ENCODE measurements around the gene DYNC1H1.
A peak's percentile ranks its signal among the peaks of the same experiment; 100 is the strongest.

The DYNC1H1 gene

GRCh38 chr14:102088012-102088792 is 123.8 kb downstream of the DYNC1H1 start:
- no peak for TF ChIP-seq CTCF (IDR thresholded peaks at IDR 0.05)
- Histone ChIP-seq H3K9me3 (ENCODE audit: control insufficient read depth, low read length) (no peaks in the 10 kb centered on the region), H3K9ac (no peak overlapping the region), H3K36me3 (ENCODE audit: control insufficient read depth, insufficient read depth, low read length) (no peaks in the 10 kb centered on the region), H3K27ac (peak overlapping the region; percentile 92), H3K4me1 (peaks cover 21% of the 10 kb centered on the region), H2AFZ (no peak overlapping the region), H3K27me3 (ENCODE audit: control insufficient read depth, insufficient read depth, low read length) (no peaks in the 10 kb centered on the region), H3K4me2 (ENCODE audit: low read length) (peak overlapping the region; percentile 97), H3K79me2 (peaks cover 14% of the 10 kb centered on the region), H3K4me3 (ENCODE audit: low read depth, low read length) (peak overlapping the region; percentile 87)

DNA sequence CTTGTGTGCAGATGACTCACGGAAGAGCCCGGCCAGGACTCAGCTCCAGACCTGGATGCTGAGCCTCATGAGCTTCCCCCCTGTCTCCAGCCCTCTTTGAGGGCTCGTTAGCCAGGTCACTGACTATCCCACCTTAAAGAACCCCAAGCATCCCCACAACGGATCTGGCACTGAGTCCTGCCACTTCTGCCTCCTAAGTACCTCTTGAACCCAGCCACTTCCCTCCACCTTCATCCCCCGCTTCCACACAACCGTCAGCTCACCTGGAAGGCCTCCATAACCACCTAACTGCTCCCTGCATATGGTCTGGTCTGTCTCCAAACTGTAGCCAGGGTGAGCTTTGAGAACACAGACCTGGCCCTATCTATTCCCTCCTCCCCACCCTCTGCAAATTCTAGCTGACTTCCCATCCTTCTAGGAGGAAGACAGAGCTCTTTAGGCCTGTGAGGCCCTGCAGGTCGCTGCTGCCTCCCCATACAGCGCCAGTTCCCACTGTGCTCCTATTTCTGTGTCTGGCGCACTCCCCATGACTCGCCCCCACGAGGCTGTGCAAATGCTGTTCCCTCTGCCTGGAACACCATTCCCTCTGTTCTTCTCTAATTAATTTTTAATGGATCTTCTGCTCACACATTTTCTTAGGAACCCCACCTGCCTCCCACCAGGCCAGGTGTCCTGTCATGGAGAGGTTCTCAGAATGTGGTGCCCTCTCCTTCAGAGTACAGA is 125.4 kb downstream of the DYNC1H1 start:
- H3K27me3 ChIP-seq (ENCODE audit: control insufficient read depth, insufficient read depth, low read length): no peaks in the 10 kb centered on the region
- H3K36me3 ChIP-seq (ENCODE audit: control insufficient read depth, insufficient read depth, low read length): no peaks in the 10 kb centered on the region
- H3K79me2 ChIP-seq: peaks cover 11% of the 10 kb centered on the region
- H3K4me3 ChIP-seq (ENCODE audit: low read depth, low read length): no peak overlapping the region
- no peaks in the 10 kb centered on the region for H3K9me3 ChIP-seq (ENCODE audit: control insufficient read depth, low read length)
- no peak overlapping the region for H2AFZ ChIP-seq
- H3K4me2 ChIP-seq (ENCODE audit: low read length): no peak overlapping the region
- H3K4me1 ChIP-seq: peaks cover 6% of the 10 kb centered on the region
- no peak overlapping the region for H3K9ac ChIP-seq
- H3K27ac ChIP-seq: no peak overlapping the region
- no peak for TF ChIP-seq CTCF (IDR thresholded peaks at IDR 0.05)

GRCh38 chr14:102090713-102091112 is 126.3 kb downstream of the DYNC1H1 start:
- H3K4me2 ChIP-seq (ENCODE audit: low read length): no peak overlapping the region
- H3K9ac ChIP-seq: no peak overlapping the region
- H3K9me3 ChIP-seq (ENCODE audit: control insufficient read depth, low read length): no peaks in the 10 kb centered on the region
- H3K27ac ChIP-seq: no peak overlapping the region
- no peak overlapping the region for H3K4me3 ChIP-seq (ENCODE audit: low read depth, low read length)
- H3K27me3 ChIP-seq (ENCODE audit: control insufficient read depth, insufficient read depth, low read length): no peaks in the 10 kb centered on the region
- H3K4me1 ChIP-seq: no peaks in the 10 kb centered on the region
- TF ChIP-seq CTCF (IDR thresholded peaks at IDR 0.05): no peak
- H3K36me3 ChIP-seq (ENCODE audit: control insufficient read depth, insufficient read depth, low read length): no peaks in the 10 kb centered on the region
- H2AFZ ChIP-seq: no peak overlapping the region
- H3K79me2 ChIP-seq: peaks cover 3% of the 10 kb centered on the region

GRCh38 chr14:102092806-102093205 is 128.4 kb downstream of the DYNC1H1 start:
- Histone ChIP-seq H3K36me3 (ENCODE audit: control insufficient read depth, insufficient read depth, low read length) (no peaks in the 10 kb centered on the region), H3K4me3 (ENCODE audit: low read depth, low read length) (no peak overlapping the region), H3K9ac (no peak overlapping the region), H3K9me3 (ENCODE audit: control insufficient read depth, low read length) (no peaks in the 10 kb centered on the region), H3K27ac (no peak overlapping the region), H3K27me3 (ENCODE audit: control insufficient read depth, insufficient read depth, low read length) (no peaks in the 10 kb centered on the region), H3K4me1 (peaks cover 2% of the 10 kb centered on the region), H3K79me2 (no peaks in the 10 kb centered on the region), H2AFZ (no peak overlapping the region), H3K4me2 (ENCODE audit: low read length) (no peak overlapping the region)
- TF ChIP-seq CTCF (IDR thresholded peaks at IDR 0.05): no peak
